ENCODE results near the gene MYH4.

DNA sequence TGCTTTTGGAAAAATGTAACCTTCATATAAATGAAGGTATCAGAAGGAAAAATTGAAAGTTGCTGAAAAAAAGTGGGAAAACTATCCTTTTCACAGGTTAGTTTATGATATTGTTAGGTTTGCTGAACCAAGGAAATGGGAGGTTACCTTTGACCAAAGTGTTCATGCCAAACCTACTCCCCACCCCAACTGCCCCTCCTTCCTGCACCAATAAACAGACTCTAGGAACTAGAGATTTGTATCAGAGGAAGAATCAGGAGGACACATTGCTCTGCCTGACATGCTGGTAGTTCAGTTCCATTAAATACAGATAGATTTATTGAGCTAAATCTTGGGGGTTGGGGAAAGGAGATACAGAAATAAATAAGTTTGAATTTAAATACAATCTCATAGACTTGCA, 65.8 kb downstream of the MYH4 start:
- TF ChIP-seq EZH2 (IDR thresholded peaks at IDR 0.05), result no peak
- TF ChIP-seq, protein P1, sequence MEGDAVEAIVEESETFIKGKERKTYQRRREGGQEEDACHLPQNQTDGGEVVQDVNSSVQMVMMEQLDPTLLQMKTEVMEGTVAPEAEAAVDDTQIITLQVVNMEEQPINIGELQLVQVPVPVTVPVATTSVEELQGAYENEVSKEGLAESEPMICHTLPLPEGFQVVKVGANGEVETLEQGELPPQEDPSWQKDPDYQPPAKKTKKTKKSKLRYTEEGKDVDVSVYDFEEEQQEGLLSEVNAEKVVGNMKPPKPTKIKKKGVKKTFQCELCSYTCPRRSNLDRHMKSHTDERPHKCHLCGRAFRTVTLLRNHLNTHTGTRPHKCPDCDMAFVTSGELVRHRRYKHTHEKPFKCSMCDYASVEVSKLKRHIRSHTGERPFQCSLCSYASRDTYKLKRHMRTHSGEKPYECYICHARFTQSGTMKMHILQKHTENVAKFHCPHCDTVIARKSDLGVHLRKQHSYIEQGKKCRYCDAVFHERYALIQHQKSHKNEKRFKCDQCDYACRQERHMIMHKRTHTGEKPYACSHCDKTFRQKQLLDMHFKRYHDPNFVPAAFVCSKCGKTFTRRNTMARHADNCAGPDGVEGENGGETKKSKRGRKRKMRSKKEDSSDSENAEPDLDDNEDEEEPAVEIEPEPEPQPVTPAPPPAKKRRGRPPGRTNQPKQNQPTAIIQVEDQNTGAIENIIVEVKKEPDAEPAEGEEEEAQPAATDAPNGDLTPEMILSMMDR (IDR thresholded peaks at IDR 0.05 in 2 of 3, conservative IDR thresholded peaks at IDR 0.05 in 1 of 3; ENCODE audit: borderline replicate concordance in 1 of 3, insufficient read depth in 1 of 3, low read depth in 2 of 3, low read length in 2 of 3), result no peak
- no peak for TF ChIP-seq SIN3A (IDR thresholded peaks at IDR 0.05; ENCODE audit: low read depth)
